Breast epithelium (tissue), 4 donors: ENCODE results near the gene ENOX1. TPM values are rescaled to one million over a fixed set of nuclear protein-coding genes. Genes with fewer than 3 reads are reported as not detected.

Experiments used
- DNase-seq, 2 donors: peaks; one replicate each; pipeline ENCODE4 v3.0.0-alpha.2; 2019; ENCODE audit warnings: low spot score in 2 of 2
- H3K27ac ChIP-seq, 2 donors: fragments of 200-600 bp; sonication (generic) in 1 of 2; one replicate each; pipeline ENCODE4 v1.5.1; 2016 to 2019; ENCODE audit warnings: mild to moderate bottlenecking in 1 of 2
- H3K27me3 ChIP-seq, 2 donors: fragments of 200-600 bp; sonication (generic) in 1 of 2; one replicate each; pipeline versions ENCODE4 v1.5.1 to v1.6.0; 2017 to 2019; ENCODE audit warnings: control low read depth in 1 of 2, mild to moderate bottlenecking in 1 of 2
- H3K36me3 ChIP-seq: fragments of 200-600 bp; one replicate; pipeline ENCODE4 v1.5.1; 2019
- H3K4me1 ChIP-seq, 2 donors: fragments of 200-600 bp; sonication (generic); one replicate each; pipeline ENCODE4 v1.5.1; 2016 to 2019; ENCODE audit warnings: control low read depth in 1 of 2
- H3K4me3 ChIP-seq, 3 donors: fragments of 200-600 bp; sonication (generic); 1 replicate in 2 of 3; 2 replicates in 1 of 3; pipeline ENCODE4 v1.5.1; 2016 to 2019; ENCODE audit warnings: mild to moderate bottlenecking in 3 of 3, moderate library complexity in 2 of 3
- H3K9me3 ChIP-seq, 2 donors: fragments of 200-600 bp; sonication (generic) in 1 of 2; one replicate each; pipeline ENCODE4 v1.5.1; 2016 to 2019; ENCODE audit warnings: control low read depth in 1 of 2
- POLR2A ChIP-seq: fragments of 450-650 bp; IDR thresholded peaks from one replicate; pipeline ENCODE4 v1.6.1; 2016; ENCODE audit warnings: antibody characterized with exemption, mild to moderate bottlenecking, moderate library complexity
- POLR2AphosphoS5 ChIP-seq, 3 donors: sonication (generic); formaldehyde crosslinking; IDR thresholded peaks; one replicate each; pipeline ENCODE4 v1.6.1; 2017; ENCODE audit warnings: antibody characterized with exemption in 3 of 3
- intact Hi-C: fragments of 100-400 bp; cut with DNase I; formaldehyde crosslinking; loops from one replicate; pipeline ENCODE4 v1.15.1; 2023; ENCODE audit warnings: low total_unique reads
- total RNA-seq, 3 donors: library from RNA; depleted of rRNA; stranded (reverse); fragments of >200 nt; gene quantifications; one replicate each; pipeline ENCODE4 v1.1.0, GENCODE V29; 2016
- TF ChIP-seq, protein P1 (sequence below), 3 donors: fragments of 450-650 bp; IDR thresholded peaks; one replicate each; pipeline ENCODE4 v1.5.1; 2016 to 2017; ENCODE audit warnings: antibody characterized with exemption in 3 of 3, mild to moderate bottlenecking in 3 of 3, moderate library complexity in 3 of 3

ENOX1 gene
- total RNA-seq, 3 donors from 2014 or later = 1.9 to 2.3 (median 2.0) TPM

DNA sequence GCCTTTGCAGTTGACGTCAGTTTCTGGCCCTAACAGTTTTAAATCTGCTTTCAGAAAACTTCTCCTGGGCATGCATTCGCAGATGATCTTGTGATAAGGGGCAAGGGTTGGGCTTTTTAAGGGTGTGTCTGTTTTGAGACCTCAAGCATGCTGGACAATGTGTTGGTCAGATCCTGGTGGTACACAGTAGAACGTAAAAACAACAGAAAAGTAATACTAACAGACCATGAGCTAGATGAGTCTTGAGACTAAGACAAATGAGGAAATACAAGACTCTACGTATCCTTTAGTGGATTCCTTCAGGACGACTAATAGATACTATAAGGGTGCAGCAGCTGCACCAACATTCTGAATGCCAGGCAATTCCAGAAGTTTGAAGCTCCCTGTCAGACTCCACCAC, 525.8 kb downstream of the ENOX1 start:
- H3K27ac ChIP-seq = no peak overlapping the region
- no peaks in the 10 kb centered on the region for H3K4me1 ChIP-seq
- no peak overlapping the region for H3K4me3 ChIP-seq
- no peaks in the 10 kb centered on the region for H3K36me3 ChIP-seq
- no peak for DNase-seq
- no peak for TF ChIP-seq POLR2A
- TF ChIP-seq, protein P1, sequence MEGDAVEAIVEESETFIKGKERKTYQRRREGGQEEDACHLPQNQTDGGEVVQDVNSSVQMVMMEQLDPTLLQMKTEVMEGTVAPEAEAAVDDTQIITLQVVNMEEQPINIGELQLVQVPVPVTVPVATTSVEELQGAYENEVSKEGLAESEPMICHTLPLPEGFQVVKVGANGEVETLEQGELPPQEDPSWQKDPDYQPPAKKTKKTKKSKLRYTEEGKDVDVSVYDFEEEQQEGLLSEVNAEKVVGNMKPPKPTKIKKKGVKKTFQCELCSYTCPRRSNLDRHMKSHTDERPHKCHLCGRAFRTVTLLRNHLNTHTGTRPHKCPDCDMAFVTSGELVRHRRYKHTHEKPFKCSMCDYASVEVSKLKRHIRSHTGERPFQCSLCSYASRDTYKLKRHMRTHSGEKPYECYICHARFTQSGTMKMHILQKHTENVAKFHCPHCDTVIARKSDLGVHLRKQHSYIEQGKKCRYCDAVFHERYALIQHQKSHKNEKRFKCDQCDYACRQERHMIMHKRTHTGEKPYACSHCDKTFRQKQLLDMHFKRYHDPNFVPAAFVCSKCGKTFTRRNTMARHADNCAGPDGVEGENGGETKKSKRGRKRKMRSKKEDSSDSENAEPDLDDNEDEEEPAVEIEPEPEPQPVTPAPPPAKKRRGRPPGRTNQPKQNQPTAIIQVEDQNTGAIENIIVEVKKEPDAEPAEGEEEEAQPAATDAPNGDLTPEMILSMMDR (IDR thresholded peaks at IDR 0.05) = no peak
- TF ChIP-seq POLR2AphosphoS5 (IDR thresholded peaks at IDR 0.05) = no peak
- H3K27me3 ChIP-seq = no peaks in the 10 kb centered on the region
- intact Hi-C loops = no loop called here
- H3K9me3 ChIP-seq = no peaks in the 10 kb centered on the region

DNA sequence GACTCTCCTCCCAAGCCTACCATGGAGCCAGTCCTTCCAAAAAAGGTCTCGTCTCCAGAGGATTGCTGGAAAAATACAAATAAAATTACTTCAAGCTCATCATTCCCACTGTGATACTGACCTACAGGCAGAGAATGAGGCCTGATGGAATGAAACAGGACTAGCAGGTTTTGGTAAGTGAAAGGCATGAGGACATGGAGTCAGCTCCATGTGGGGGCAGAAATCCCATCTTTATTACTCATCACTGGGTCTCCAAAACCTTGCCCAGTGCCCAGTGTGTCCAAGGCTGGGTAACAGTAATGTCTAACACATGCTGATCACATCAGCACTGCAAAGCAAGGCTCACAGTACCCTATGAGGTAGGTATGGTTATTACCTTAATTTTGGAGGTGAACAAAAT, 528.0 kb downstream of the ENOX1 start:
- H3K36me3 ChIP-seq = no peaks in the 10 kb centered on the region
- intact Hi-C loops = no loop called here

DNA sequence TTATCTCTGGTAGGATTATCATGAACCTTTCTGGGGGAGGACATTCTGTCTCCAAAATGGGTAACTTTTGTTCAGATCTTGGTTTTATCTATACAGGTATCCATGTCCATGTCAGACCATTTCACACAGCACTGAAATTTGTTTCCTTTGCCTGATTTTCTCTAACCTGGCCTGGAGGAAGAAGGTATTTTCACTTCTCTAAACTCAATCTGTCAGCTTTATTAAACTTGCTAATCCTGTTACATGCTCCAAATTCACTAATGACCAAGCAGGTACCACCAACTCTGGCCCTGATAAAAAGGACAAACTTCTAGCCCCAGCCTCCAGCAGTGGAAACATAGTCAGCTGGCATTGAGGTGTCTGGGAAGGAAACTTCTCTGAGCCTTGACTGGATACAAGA, 529.0 kb downstream of the ENOX1 start:
- Histone ChIP-seq H3K4me3 (no peak overlapping the region), H3K36me3 (no peaks in the 10 kb centered on the region), H3K27me3 (no peaks in the 10 kb centered on the region), H3K9me3 (no peaks in the 10 kb centered on the region), H3K27ac (no peak overlapping the region), H3K4me1 (no peaks in the 10 kb centered on the region)
- intact Hi-C loops = no loop called here
- TF ChIP-seq, protein P1 (IDR thresholded peaks at IDR 0.05) = no peak
- TF ChIP-seq POLR2AphosphoS5 (IDR thresholded peaks at IDR 0.05) = no peak
- TF ChIP-seq POLR2A = no peak
- DNase-seq = no peak

More for the DNA sequence above, 528.0 kb downstream of the ENOX1 start:
- Histone ChIP-seq H3K4me1 (no peaks in the 10 kb centered on the region), H3K9me3 (no peaks in the 10 kb centered on the region), H3K27me3 (no peaks in the 10 kb centered on the region), H3K4me3 (no peak overlapping the region), H3K27ac (no peak overlapping the region)
- TF ChIP-seq POLR2AphosphoS5 (IDR thresholded peaks at IDR 0.05) (no peak), POLR2A (no peak)
- TF ChIP-seq, protein P1 (IDR thresholded peaks at IDR 0.05) = no peak
- no peak for DNase-seq

DNA sequence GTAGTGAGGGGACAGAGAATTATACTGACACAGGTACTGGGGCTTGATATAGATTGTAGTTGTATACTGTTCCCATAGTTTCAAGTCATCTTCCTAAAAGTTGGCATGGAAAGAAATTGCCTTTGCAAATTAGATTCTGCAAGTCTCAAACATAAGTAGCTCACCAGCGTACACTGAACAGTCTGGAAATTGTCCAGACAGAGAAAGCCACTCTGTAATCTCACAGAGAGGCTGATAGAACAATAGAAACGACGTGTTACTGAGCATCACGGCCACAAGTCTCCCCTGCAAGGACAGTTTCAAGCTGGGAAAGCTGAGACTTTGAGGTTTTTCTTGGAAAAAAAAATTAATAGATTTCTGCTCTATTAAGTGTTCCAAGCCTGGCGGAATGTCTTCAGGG, 534.8 kb downstream of the ENOX1 start:
- Histone ChIP-seq H3K27ac (no peak overlapping the region), H3K4me3 (no peak overlapping the region), H3K36me3 (no peaks in the 10 kb centered on the region), H3K9me3 (no peaks in the 10 kb centered on the region), H3K27me3 (no peaks in the 10 kb centered on the region), H3K4me1 (no peaks in the 10 kb centered on the region)
- DNase-seq = no peak
- intact Hi-C loops = no loop called here
- TF ChIP-seq POLR2AphosphoS5 (IDR thresholded peaks at IDR 0.05) = no peak
- TF ChIP-seq, protein P1 (IDR thresholded peaks at IDR 0.05) = no peak
- TF ChIP-seq POLR2A = no peak

DNA sequence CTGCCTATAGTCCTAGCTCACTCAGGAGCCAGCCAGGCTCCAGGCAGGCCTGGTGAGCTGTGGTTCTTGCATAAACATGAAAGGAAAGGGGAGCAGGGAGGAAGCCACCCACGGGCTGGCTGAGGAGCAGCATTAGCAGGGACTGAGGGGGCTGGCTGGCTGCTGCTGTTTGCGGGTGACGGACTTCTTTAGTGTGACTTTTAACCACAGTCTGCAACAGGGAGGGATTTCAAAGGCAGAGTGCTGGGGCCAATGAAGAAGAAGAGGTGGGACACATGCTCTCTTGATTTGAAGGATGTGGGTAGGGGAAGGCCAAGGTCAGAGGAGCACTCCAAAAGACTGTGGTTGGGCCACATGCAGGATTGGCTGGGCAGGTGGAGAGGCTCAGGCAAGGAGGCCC, 540.4 kb downstream of the ENOX1 start:
- H3K4me3 ChIP-seq = no peak overlapping the region
- no peaks in the 10 kb centered on the region for H3K4me1 ChIP-seq
- no peak overlapping the region for H3K27ac ChIP-seq
- H3K9me3 ChIP-seq = no peaks in the 10 kb centered on the region
- intact Hi-C loops = loop anchor here (5.0 kb wide), 1 partner anchor 971 kb away; no protein-coding TSS in a partner anchor
- no peak for DNase-seq
- H3K36me3 ChIP-seq = no peaks in the 10 kb centered on the region
- TF ChIP-seq POLR2AphosphoS5 (IDR thresholded peaks at IDR 0.05) = no peak
- TF ChIP-seq, protein P1 (IDR thresholded peaks at IDR 0.05) = no peak
- TF ChIP-seq POLR2A = no peak
- no peaks in the 10 kb centered on the region for H3K27me3 ChIP-seq
